GM12892 (cell line): ENCODE measurements around the gene CHD9NB.

Experiments
- POLR2A ChIP-seq: IDR thresholded peaks from 2 replicates; pipeline ENCODE4 v1.6.1; 2011; ENCODE audit warnings: low read depth, low read length, control low read depth
- POLR2AphosphoS5 ChIP-seq: IDR thresholded peaks from 2 replicates; pipeline ENCODE4 v1.6.1; 2011; ENCODE audit warnings: low read depth, low read length, control low read depth
- TAF1 ChIP-seq: IDR thresholded peaks from 2 replicates; pipeline ENCODE4 v1.6.1; 2011; ENCODE audit warnings: low read depth, mild to moderate bottlenecking, control low read depth, low read length, borderline replicate concordance

DNA sequence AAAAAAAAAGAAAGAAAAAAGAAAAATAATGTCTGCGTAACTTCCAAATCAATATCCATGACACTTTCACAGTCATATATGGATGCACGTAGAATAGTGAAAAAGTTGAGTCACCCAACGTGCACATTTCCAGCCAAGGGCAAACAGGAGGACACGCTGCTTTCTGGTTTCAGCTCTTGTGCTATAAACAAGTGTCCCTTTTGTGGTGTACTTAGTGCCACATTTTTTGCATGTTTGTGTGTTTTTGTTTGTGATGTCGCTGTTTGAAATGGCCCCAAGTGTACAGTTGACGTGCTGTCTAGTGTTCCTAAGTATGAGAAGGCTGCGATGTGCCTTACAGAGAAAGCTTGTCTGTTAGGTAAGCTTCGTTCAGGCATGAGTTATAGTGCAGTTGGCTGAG, 5.0 kb upstream of the CHD9NB start:
- no peak for TF ChIP-seq POLR2A
- TF ChIP-seq POLR2AphosphoS5 = no peak
- no peak for TF ChIP-seq TAF1
